ENCODE data around the gene ZKSCAN7. TPM values are rescaled to one million over a fixed set of nuclear protein-coding genes. Genes with fewer than 3 reads are reported as not detected.
"Not testable (repeated sequence)": the region's sequence is repeated elsewhere in the genome, so short reads cannot be mapped to it uniquely, and the experiment has no call there.

Gene ZKSCAN7
- polyA plus RNA-seq, 6 donors from 2014 or later, result 3.4 to 6.2 (median 5.0) TPM

DNA sequence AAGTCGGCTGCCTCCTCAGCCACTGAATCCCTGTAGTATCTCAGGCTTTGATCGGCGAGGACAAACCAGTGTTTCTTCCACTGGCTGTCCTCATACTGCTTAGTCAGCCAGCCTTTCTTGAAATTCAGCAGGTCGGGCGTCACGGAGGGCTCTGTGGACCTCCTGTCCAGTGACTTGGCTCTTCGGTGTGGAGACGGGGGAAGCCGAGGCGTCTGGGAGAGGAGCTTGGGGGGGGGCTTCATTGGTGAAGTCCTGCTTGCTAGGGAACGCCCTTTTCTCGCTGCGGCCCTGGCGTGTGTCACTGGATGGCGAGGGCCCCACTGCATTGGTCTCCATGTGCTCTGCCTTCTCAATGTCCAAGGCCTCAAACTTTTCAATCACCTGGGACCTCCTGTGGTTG, 24.8 kb downstream of the ZKSCAN7 start:
- peaks cover 0 to 15% (median 2%) of the 10 kb centered on the region in 7 donors for H3K9me3 Mint-ChIP-seq
- not testable (repeated sequence) for H3K27ac Mint-ChIP-seq; ATAC-seq (ENCODE audit: low read depth in 2 of 2); DNase-seq; H3K4me3 Mint-ChIP-seq; H3K4me1 Mint-ChIP-seq
- peaks cover 0 to 15% (median 9%) of the 10 kb centered on the region in 3 donors for H3K27me3 Mint-ChIP-seq
- peaks cover 4 to 28% of the 10 kb centered on the region in 2 donors for H3K36me3 Mint-ChIP-seq

DNA sequence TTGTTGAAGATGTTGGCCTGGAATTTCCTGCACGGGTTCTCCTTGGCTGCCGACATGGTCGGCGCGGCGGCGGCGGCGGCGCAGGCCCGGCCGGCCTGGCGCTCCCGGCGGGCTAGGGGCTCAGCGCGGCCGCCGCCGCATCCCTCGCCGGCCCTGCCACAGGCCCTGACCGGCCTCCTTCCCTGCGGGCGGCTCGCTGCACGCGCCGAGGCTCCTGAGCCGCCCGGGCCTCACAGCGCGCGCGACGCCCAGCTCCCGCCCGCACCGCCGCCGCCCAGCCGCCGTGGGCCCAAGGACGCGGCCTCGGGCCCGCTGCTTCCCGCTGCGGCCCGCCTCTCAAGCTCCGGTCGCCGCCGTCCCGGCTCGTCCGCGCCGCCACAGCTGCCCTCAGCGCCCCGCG, 26.0 kb downstream of the ZKSCAN7 start:
- ATAC-seq (ENCODE audit: low read depth in 2 of 2); H3K4me3 Mint-ChIP-seq; DNase-seq; H3K27ac Mint-ChIP-seq: not testable (repeated sequence)
- H3K9me3 Mint-ChIP-seq, result peaks cover 0 to 14% (median 2%) of the 10 kb centered on the region in 7 donors
- peaks cover 0 to 15% (median 9%) of the 10 kb centered on the region in 3 donors for H3K27me3 Mint-ChIP-seq
- peaks cover 4 to 28% of the 10 kb centered on the region in 2 donors for H3K36me3 Mint-ChIP-seq
- H3K4me1 Mint-ChIP-seq, result peaks cover 12 to 21% (median 18%) of the 10 kb centered on the region in 3 donors

GRCh38 chr3:44584646-44585501, 29.9 kb downstream of the ZKSCAN7 start, which contains the start of gene ZNF660:
Gene ZNF660, plus strand, starts transcription at chr3:44584964. Its CDS starts 9,230 bp downstream, at chr3:44594194.
- peak within 1 kb of the TSS; percentile 68 to 94 (median 91) for H3K4me3 Mint-ChIP-seq
- peaks cover 17 to 37% of the 10 kb centered on the region in 2 donors for H3K36me3 Mint-ChIP-seq
- H3K27me3 Mint-ChIP-seq, result peaks cover 0 to 15% (median 9%) of the 10 kb centered on the region in 3 donors
- H3K27ac Mint-ChIP-seq, result peak within 1 kb of the TSS in 4 of 6 donors; percentile 34 to 90 (median 76)
- peaks cover 0 to 9% (median 4%) of the 10 kb centered on the region in 7 donors for H3K9me3 Mint-ChIP-seq
- peaks cover 12 to 24% (median 21%) of the 10 kb centered on the region in 3 donors for H3K4me1 Mint-ChIP-seq
- DNase-seq (peak; percentile 20), ATAC-seq (ENCODE audit: low read depth in 2 of 2) (peak; percentile 87 to 89)

DNA sequence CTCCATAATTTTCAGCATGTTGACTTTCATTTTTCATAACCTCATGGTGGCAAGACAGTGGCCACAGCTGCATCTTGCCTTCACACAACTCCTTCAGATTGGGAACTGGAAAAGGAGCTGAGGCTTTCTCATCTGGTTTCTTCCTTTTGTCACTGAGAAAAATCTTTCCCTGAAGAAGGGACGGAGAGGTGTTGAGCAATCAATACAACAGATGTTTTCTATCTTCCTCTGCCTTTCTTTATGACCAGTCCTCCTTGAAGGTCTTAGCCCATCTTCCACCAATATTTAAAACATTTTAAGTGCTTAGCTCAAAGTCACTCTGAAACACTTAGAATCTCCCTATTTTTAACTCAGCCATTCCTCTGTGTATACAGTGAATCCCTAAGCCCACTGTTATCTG, 41.6 kb downstream of the ZKSCAN7 start:
- no peak overlapping the region for H3K27ac Mint-ChIP-seq
- DNase-seq (no peak), ATAC-seq (ENCODE audit: low read depth in 2 of 2) (no peak)
- H3K9me3 Mint-ChIP-seq, result peaks cover 11 to 43% (median 31%) of the 10 kb centered on the region in 7 donors
- no peaks in the 10 kb centered on the region for H3K27me3 Mint-ChIP-seq
- peaks cover 24 to 48% of the 10 kb centered on the region in 2 donors for H3K36me3 Mint-ChIP-seq
- H3K4me3 Mint-ChIP-seq, result no peak overlapping the region
- no peaks in the 10 kb centered on the region for H3K4me1 Mint-ChIP-seq

DNA sequence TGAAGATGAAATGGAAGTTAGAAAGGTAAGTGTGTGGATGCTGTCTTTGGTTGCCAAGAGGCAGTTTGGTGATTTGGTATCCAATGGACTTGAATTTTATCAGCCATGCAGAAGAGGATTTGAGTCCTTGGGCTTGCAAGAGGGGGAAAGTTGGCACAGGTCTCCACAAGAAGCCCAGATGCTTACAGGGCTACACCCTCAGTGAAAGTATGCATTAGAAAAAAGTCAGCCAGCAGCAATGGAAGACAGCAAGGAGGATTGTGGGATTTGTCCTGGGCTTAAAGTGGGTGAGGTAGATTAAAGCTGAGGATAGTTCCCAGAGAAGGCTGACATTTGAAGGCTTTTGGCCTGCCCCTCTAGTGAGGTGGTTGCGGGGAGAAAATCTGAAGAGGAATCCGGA, 46.8 kb downstream of the ZKSCAN7 start:
- peaks cover 16 to 26% of the 10 kb centered on the region in 2 donors for H3K36me3 Mint-ChIP-seq
- H3K27ac Mint-ChIP-seq, result no peak overlapping the region
- ATAC-seq (ENCODE audit: low read depth in 2 of 2) (no peak), DNase-seq (no peak)
- H3K9me3 Mint-ChIP-seq, result peaks cover 0 to 14% (median 5%) of the 10 kb centered on the region in 7 donors
- H3K4me1 Mint-ChIP-seq, result no peaks in the 10 kb centered on the region
- no peak overlapping the region for H3K4me3 Mint-ChIP-seq
- no peaks in the 10 kb centered on the region for H3K27me3 Mint-ChIP-seq

DNA sequence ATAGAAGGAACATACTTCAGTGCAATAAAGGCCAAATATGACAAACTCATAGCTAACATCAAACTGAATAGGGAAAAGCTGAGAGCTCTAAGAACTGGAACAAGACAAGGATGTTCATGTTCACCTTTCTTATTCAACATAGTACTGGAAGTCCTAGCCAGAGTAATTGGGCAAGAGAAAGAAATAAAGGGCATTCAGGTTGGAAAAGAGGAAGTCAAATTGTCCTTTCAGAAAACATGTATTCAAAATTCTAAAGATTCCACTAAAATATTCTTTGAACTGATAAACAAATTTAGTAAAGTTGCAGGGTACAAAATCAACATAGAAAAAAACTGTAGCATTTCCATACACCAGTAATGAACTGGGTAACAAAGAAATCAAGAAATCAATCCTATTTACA, 57.7 kb downstream of the ZKSCAN7 start:
- no peak overlapping the region for H3K4me3 Mint-ChIP-seq
- no peak for ATAC-seq (ENCODE audit: low read depth in 2 of 2)
- no peaks in the 10 kb centered on the region for H3K27me3 Mint-ChIP-seq
- peak overlapping the region in 1 of 6 donors; percentile 78 for H3K27ac Mint-ChIP-seq
- peaks cover 0 to 10% of the 10 kb centered on the region in 2 donors for H3K36me3 Mint-ChIP-seq
- H3K4me1 Mint-ChIP-seq, result peaks cover 0 to 4% (median 0%) of the 10 kb centered on the region in 3 donors
- peaks cover 0 to 8% (median 3%) of the 10 kb centered on the region in 7 donors for H3K9me3 Mint-ChIP-seq
- DNase-seq, result no peak

Other genes starting within 250 kb of the ZKSCAN7 start
- gene TCAIM, start 216.4 kb upstream of the ZKSCAN7 start, polyA plus RNA-seq (ENCODE audit: low read depth in 6 of 6), result 10 to 100 TPM in 3 of 6 donors, 1 to 10 TPM in 3; 5.5 to 14.1 (median 11.3) TPM
- gene ZNF445, start 77.5 kb upstream of the ZKSCAN7 start, polyA plus RNA-seq (ENCODE audit: low read depth in 6 of 6), result 1 to 10 TPM in 5 of 6 donors, not detected in 1; 1.5 to 5.3 (median 2.9) TPM
- 1 to 10 TPM in 5 of 6 donors, under 1 TPM in 1; 0.79 to 3.6 (median 1.5) TPM for gene ZNF660, start 29.8 kb downstream of the ZKSCAN7 start, polyA plus RNA-seq (ENCODE audit: low read depth in 6 of 6)
- gene ZNF197, start 69.8 kb downstream of the ZKSCAN7 start, polyA plus RNA-seq (ENCODE audit: low read depth in 6 of 6), result 1 to 10 TPM; 2.8 to 8.5 (median 4.9) TPM
- 1 to 10 TPM; 3.6 to 6.6 (median 5.4) TPM for gene ZNF35, start 93.5 kb downstream of the ZKSCAN7 start, polyA plus RNA-seq (ENCODE audit: low read depth in 6 of 6)
- 1 to 10 TPM; 4.6 to 6.0 (median 5.4) TPM for gene ZNF502, start 157.5 kb downstream of the ZKSCAN7 start, polyA plus RNA-seq (ENCODE audit: low read depth in 6 of 6)
- 1 to 10 TPM in 5 of 6 donors, not detected in 1; 1.4 to 7.8 (median 4.0) TPM for gene ZNF501, start 174.4 kb downstream of the ZKSCAN7 start, polyA plus RNA-seq (ENCODE audit: low read depth in 6 of 6)
- gene KIAA1143, start 206.4 kb downstream of the ZKSCAN7 start, polyA plus RNA-seq (ENCODE audit: low read depth in 6 of 6), result 10 to 100 TPM in 5 of 6 donors, 1 to 10 TPM in 1; 9.5 to 36.8 (median 28.2) TPM
- under 1 TPM in 5 of 6 donors, not detected in 1; 0.12 to 0.42 (median 0.36) TPM for gene KIF15, start 206.6 kb downstream of the ZKSCAN7 start, polyA plus RNA-seq (ENCODE audit: low read depth in 6 of 6)

Measured in naive B cell (primary cell).